HepG2 (cell line): ENCODE measurements around the gene RBBP5. TPM values are rescaled to one million over a fixed set of nuclear protein-coding genes. Genes with fewer than 3 reads are reported as not detected.

ENCODE experiments used
- PCBP1 ChIP-seq: fragments of 200-400 bp; formaldehyde crosslinking; IDR thresholded peaks from 2 replicates; pipeline ENCODE4 v1.6.1; 2017; ENCODE audit warnings: mild to moderate bottlenecking, low read depth, low read length, borderline replicate concordance
- SP1 ChIP-seq, 2 experiments: fragments of 450-650 bp in 1 of 2; sonication (generic) in 1 of 2; formaldehyde crosslinking in 1 of 2; IDR thresholded peaks; 2 replicates each; pipeline versions ENCODE4 v1.4.0 to v1.6.1; 2016 to 2020; ENCODE audit warnings: missing genetic modification reagents in 1 of 2
- STAT6 ChIP-seq: sonication (generic); formaldehyde crosslinking; IDR thresholded peaks from 2 replicates; pipeline ENCODE4 v1.4.0; 2020; ENCODE audit warnings: missing genetic modification reagents, mild to moderate bottlenecking, borderline replicate concordance
- ZNF318 ChIP-seq: sonication (generic); formaldehyde crosslinking; IDR thresholded peaks from 2 replicates; pipeline ENCODE4 v1.4.0; 2020; ENCODE audit warnings: mild to moderate bottlenecking, missing genetic modification reagents
- ZNF350 ChIP-seq: sonication (generic); formaldehyde crosslinking; IDR thresholded peaks from 2 replicates; pipeline ENCODE4 v1.4.0; 2020; ENCODE audit warnings: mild to moderate bottlenecking, low read depth, missing genetic modification reagents, borderline replicate concordance
- ZNF841 ChIP-seq: sonication (generic); formaldehyde crosslinking; IDR thresholded peaks from 2 replicates; pipeline ENCODE4 v1.8.1; 2023; ENCODE audit warnings: missing genetic modification reagents, borderline replicate concordance
- polyA plus RNA-seq, 8 experiments: library from polyadenylated mRNA; depleted of rRNA in 3 of 8; stranded (reverse) in 7 of 8; unstranded in 1 of 8; fragments of >200 nt; fragmentation: Illumina TruSeq in 4 of 8; extraction: Trizol in 4 of 8; gene quantifications; 2 replicates each; pipeline versions ENCODE4 v1.2.1 to v1.2.3, GENCODE V29; 2011 to 2016; ENCODE audit warnings: low read depth in 4 of 8, missing spikeins in 1 of 8, mixed read lengths in 1 of 8; ENCODE audit not compliant: insufficient read depth in 1 of 8
- total RNA-seq, 5 experiments: library from RNA; depleted of rRNA; stranded (reverse); fragments of >200 nt; fragmentation: Illumina TruSeq; extraction: Trizol; gene quantifications; 2 replicates each; pipeline ENCODE4 v1.2.3, GENCODE V29; 2016; ENCODE audit warnings: low read depth in 1 of 5

RBBP5 gene
- total and polyA plus RNA-seq, 2 of the 13 experiments (the other 11 are each of a cell fraction or from before 2014, with no cell fraction given): 6.6 to 17.1 TPM

- TF ChIP-seq ZNF318 (CRISPR knock-in tag) (no peak), ZNF350 (CRISPR knock-in tag) (no peak), ZNF841 (CRISPR knock-in tag) (no peak), PCBP1 (no peak), STAT6 (CRISPR knock-in tag) (no peak), SP1 (IDR thresholded peaks at IDR 0.05) (no peak), SP1 (CRISPR knock-in tag; IDR thresholded peaks at IDR 0.05) (no peak)
Observed at GRCh38 chr1:205142102-205142469, 20.3 kb upstream of the RBBP5 start (continued).
